Stimulated activated CD4-positive, alpha-beta T cell treated with anti-CD3 and anti-CD28 coated beads, TNF-alpha, amount 100 ng/mL, for 4 hours (primary cell): ENCODE measurements around the gene ZNF613.
"Not testable (repeated sequence)": the region's sequence is repeated elsewhere in the genome, so short reads cannot be mapped to it uniquely, and the experiment has no call there.

ENCODE experiments used
- DNase-seq, 3 experiments: peaks; one replicate each; pipeline ENCODE4 v3.0.0-alpha.2; 2020; ENCODE audit warnings: low read depth in 3 of 3

Gene ZNF613

DNA sequence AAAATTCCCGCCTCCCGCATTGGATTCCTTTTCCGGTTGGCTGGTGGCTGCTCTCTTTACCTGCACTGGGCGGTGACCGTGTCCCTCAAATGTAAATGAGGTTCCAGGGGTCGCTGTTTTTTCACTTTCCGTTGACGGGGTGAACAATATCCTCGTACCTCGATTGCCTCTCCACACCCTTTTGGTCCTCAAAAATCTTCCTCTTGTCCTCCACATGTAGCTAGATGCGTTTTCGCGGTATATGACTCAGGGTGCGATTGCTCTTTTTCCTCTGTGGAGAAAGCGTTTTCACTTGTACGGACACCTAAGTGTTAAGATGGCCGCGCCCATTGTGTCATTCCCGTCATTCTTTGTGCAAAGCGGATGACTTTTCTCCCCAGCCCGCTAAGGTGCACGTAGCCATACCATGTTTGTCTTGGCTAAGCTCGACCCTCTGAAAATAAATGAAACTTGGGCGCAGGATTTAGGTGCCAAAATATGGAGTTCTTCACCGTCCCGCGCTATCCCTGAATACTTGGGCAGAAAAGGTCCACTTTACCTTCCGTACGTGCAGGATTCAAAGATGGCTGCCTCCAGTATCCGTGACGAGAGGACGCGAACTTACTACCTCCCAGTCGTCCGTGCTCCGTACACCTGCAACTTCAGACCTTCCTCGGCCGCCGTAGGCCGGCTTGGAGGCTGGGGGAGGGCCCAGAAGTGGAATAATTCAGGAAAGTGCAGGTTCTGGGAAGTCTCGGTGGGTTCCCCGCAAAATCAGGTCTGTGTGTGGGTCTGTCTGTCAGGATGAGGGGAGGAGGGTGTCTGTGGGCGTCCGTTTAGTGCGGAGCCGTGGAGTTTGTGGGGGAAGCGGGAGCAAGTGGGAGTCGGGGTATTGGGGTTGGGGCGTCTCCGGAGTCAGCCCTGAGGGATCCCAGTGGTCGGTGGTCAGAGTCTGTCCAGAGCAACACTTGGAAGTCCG lies at the start of gene ZNF613:
ZNF613 (plus strand) TSS at position 689 of the 958 bp plus-strand sequence. CDS start 8,749 bp downstream, outside the sequence.
- peak; percentile 70 to 79 (median 76) for DNase-seq

DNA sequence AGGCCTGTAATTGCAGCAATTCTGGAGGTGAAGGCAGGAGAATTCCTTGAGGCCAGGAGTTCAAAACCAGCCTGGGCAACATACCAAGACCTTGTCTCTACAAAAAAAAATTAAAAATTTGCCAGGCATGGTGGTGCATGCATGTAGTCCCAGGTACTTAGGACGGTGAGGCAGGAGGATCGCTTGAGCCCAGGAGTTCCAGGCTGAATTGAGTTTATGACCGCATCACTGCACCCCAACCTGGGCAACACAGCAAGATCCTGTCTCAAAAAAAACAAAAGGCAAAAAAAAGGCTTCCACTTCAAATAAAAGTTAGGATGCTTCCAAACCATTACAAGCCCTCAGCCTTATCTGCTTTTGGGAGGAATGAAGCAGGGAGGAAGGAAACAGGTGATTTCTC lies 44.8 kb upstream of the ZNF613 start:
- no peak for DNase-seq

DNA sequence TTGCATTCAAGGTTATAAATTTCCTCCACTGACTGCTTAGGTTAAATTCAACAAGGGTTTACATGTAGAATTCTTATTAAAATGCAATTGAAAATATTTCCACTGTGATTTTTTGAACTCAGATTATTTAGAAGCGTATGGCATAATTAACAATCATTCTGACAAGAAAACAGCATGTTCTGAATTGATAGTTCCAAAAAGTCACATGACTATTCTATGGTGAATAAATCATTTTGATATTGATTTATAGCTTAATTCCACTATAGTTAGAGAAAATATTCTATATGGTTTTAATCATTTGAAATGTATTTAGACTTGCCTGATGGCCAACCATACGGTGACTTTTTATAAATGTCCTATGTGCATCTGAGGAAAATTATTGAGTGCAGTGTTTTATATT lies 42.6 kb upstream of the ZNF613 start:
- no peak for DNase-seq

DNA sequence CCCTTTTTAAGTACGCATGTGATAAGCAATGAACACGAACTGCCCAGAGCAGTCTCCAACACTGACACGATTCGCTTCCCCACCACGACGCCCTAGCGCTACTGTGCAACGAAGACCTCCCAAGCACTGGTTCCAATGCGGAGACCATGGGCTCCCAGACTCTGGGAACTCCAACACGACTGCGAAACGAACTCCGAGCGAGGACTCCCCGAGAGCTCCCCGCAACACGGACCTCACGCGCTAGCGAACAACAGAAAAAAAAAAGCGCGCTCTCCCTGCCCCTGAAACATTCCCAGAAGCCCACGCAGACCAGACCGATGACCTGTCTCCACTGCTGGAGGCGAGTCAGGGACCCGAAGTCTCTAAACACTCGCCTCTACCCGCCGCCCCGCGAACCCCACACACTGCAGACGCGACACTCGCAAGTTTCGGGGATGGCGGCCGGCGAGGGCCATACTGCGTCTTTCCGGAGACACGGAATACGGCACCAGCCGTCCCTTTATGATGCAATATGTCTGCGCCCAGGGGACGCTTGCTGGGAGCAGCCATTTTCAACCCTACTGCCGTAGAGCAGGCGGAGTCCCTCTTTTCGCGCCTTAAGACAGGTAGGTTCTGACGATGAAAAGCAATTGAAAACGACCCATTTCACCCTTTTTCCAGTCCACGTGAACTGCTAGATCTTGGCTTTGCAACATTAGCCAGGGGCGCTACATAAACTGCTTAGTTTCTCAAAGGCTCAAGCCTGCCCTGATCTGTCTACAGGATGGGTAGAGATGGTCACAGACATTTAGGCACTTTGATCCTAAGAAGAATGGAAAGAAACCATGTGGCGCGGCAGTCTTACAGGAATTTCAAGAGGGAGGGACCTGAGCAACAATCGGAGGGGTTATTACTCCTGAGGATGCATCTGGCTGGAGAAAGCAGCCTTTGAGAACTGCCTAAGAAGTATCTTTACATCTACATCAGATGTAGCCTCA lies 39.5 kb upstream of the ZNF613 start, which contains the start of gene ZNF577:
ZNF577 (minus strand) TSS at position 430 of the 977 bp plus-strand sequence. CDS start 7,569 bp downstream, outside the sequence.
- peak; percentile 25 to 47 (median 26) for DNase-seq

DNA sequence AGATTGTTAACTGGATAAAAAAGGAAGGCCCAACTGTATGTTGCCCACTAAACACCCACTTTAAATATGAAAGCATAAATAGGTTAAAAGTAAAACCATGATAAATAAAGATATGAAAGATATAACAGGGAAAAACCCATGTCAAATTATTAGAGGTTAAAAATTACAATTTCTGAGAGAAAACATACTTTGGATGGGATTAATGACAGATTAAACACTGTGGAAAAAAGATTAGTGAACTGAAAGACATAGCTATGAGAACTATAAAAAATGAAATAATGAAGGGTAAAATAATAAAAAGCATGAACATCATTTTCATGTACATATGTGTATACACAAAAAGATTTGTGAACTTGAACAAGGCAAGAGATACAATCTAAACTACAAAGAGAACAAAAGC lies 37.3 kb upstream of the ZNF613 start:
- DNase-seq: no peak

DNA sequence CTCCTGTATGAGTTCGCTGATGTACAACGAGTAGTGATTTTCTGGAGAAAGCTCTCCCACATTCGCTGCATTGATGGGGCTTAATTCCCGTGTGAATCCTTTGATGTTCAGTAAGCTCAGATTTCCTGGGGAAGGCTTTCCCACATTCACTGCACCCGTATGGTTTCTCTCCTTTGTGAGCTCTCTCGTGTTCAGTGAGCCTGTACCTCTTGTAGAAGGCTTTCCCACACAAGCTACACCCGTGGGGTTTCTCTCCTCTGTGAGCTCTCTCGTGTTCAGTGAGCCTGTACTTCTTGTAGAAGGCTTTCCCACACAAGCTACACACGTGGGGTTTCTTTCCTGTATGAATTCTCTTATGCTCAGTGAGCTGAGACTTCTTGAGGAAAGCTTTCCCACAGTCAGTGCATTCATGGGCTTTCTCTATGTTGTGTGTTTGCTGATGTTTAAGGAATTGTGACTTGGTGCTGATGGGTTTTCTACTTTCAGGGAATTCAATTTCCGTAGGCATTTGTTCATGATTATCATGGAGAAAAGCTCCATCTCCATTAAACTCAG lies 36.0 kb upstream of the ZNF613 start:
- DNase-seq: no peak

DNA sequence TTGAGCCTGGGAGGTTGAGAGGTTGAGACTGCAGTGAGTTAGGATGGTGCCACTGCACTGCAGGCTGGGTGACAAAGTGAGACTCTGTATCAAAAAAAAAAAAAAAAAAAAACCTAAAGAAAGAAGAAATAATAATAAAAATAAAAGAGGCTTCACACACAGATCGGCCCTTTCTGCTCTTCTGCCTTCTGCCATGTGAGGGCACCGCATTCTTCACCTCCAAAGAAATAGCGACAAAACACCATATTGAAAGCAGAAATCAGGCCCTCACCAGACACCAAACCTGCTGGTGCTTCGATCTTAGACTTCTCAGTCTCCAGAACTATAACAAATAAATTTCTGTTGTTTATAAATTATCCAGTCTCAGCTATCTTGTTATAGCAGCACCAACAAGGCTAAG lies 25.4 kb upstream of the ZNF613 start:
- no peak for DNase-seq

DNA sequence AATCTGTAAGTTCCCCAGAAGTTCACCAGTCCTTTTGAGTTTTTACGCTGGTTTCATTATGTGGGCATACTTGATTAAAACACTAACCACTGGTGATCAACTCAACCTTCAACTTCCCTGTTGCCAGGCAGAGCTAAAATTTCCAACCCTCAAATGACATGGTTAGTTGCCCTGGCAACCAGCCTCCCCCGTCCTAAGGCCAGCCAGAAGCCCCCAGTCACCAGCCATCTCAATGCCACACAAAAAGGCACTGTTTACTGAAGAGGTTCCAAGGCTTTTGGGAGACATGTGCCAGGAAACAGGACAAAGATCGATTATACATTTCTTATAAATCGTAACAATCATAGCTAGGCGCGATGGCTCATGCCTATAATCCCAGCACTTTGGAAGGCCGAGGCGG lies 24.1 kb upstream of the ZNF613 start:
- DNase-seq: no peak

DNA sequence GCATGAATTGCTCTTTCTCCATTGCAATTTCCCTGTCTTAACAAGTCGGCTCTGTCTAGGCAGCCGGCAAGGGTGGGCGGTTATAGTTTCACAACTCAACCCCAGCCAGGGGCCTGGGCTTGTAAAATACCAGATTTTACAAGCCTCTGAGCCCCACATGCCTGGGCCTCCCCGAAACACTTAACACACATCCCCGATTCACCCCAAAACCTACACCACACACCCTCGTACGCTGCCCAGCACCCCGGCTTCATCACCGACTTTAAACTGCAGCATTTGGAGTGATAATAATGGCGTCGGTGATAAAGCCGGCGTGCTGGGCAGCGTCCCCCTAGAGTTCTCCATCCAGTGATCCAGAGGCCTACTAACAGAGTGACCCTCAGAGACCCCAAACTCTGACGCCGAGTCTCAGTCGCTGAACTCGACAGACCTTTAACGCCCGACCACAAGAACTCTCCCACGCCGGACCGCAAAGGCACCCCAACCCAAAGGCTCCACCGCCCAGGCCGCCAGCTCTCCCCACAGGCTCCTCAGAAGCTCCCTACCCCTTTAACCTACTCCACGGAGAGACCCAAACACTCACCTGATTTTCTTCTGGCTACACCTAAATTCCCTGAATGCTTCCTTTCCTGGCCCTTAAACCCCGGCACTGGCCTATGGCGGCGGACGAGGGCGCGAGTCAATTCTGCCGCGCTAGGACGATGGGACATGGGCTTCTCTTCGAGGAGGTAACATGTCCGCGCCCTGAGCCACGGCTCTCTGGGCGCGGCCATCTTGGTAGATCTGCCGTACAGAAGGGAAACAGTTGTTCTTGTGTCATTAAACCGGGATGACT lies 22.7 kb upstream of the ZNF613 start, which contains the start of gene ZNF649:
ZNF649 (minus strand) TSS at position 687 of the 835 bp plus-strand sequence. CDS start 4,910 bp downstream, outside the sequence.
- peak; percentile 63 to 67 (median 66) for DNase-seq

DNA sequence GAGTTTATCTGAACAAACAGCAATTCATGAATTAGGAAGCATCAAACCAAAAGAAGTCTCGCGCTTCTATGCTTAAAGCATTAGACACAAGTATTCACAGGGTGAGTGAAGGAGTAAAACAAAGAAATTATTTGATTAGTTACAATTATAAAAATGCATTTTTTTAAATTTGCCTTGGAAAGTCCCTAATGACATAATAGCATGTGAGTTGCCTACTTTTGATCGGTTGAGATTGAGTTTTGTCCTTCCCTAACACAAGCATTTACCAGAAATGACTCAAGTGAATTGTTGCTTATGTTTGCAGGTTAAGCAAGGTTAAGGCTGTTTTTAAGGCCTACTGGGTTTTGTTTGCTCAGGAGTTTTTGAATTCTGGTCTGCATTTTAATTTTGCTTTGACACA lies 22.1 kb upstream of the ZNF613 start:
- no peak for DNase-seq

DNA sequence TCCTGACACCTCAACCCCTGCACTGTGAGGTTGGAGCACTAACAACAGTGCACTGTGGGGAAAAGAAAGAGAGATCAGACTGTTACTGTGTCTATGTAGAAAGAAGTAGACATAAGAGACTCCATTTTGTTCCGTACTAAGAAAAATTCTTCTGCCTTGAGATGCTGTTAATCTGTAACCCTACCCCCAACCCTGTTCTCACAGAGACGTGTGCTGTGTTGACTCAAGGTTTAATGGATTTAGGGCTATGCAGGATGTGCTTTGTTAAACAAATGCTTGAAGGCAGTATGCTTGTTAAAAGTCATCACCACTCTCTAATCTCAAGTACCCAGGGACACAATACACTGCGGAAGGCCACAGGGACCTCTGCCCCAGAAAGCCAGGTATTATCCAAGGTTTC lies 21.6 kb upstream of the ZNF613 start:
- not testable (repeated sequence) for DNase-seq

DNA sequence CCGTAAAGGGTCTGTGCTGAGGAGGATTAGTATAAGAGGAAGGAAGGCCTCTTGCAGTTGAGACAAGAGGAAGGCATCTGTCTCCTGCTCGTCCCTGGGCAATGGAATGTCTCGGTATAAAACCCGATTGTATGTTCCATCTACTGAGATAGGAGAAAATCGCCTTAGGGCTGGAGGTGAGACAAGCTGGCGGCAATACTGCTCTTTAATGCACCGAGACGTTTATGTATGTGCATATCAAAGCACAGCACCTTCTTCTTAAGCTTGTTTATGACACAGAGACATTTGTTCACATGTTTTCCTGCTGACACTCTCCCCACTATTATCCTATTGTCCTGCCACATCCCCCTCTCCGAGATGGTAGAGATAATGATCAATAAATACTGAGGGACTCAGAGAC lies 21.2 kb upstream of the ZNF613 start:
- not testable (repeated sequence) for DNase-seq

DNA sequence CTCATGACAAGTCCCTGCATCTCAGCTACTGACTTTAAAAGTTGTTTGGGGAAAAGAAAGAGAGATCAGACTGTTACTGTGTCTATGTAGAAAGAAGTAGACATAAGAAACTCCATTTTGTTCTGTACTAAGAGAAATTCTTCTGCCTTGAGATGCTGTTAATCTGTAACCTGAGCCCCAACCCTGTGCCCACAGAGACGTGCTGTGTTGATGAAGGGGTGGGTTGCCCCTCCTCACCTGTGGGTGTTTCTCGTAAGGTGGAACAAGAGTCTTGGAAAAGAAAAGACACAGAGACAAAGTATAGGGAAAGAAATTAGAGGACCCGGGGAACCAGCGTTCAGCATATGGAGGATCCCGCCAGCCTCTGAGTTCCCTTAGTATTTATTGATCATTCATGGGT lies 19.3 kb upstream of the ZNF613 start:
- not testable (repeated sequence) for DNase-seq

DNA sequence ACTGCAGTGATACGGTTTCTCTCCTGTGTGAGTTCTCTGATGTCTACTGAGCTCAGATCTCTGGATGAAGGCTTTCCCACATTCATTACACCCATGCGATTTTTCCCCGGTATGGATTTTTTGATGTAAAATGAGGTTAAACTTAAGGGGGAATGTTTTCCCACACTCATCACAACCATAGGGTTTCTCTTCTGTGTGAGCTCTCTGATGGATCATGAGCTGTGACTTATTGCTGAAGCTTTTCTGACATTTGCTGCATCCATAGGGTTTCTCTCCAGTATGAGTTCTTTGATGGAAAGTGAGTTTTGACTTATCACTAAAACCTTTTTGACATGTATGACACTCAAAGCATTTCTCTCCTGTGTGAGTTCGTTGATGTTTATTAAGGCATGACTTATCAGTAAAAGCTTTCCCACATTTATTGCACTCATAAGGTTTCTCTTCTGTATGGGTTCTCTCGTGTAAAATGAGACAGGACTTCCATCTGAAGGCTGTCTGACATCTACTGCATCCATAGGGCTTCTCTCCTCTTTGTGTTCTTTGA lies 11.9 kb upstream of the ZNF613 start:
- no peak for DNase-seq

DNA sequence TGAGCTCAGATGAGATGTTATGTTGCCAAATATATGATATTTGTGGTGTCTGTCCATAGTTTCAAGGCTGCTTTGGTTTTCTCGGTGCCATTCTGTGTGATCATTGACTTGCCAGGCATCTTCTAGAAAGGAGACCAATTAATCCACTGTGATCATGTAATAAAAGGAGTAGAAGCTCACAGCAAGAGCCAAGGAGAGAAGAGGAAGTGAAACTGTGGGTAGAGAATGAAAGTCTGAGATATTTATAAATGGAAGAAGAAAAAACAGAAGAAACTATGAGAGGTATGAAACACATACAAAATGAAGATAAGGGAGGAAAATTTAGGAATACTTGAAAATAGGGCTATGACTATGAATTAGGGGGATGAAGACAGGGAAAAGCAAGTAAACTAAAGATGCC lies 11.1 kb upstream of the ZNF613 start:
- no peak for DNase-seq

DNA sequence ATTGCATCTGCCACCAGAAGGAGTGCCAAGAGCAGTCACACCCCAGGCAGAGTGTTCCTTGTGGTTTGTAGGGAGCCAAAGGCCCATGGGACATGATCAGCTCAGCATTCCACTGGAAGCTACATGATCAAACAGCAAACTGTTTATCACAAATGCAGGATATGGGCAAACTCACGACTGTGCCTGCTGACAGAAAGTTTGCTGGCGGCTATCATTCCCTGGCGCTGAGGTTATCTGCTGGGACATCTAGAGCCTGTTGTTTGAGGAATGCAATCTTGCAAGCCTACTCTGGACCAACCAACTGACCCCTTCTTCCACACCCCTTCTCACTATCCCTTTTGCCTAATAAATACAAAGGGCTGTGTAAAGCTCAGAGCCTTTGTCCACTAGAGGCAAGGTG lies 7.7 kb upstream of the ZNF613 start:
- no peak for DNase-seq

DNA sequence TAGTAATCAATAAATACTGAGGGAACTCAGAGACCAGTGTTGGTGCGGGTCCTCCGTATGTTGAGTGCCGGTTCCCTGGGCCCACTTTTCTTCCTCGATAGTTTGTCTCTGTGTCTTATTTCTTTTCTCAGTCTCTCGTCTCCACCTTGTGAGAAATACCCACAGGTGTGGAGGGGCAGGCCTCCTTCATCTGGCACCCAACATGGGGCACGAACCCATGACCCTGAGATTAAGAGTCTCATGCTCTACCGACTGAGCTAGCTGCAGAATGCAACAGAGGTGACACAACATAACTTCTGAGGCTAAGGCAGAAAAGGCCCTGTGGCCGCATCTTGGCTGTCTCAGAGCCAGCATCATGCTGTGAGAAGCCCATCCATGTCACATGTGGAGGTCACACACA lies 5.3 kb upstream of the ZNF613 start:
- DNase-seq: no peak

DNA sequence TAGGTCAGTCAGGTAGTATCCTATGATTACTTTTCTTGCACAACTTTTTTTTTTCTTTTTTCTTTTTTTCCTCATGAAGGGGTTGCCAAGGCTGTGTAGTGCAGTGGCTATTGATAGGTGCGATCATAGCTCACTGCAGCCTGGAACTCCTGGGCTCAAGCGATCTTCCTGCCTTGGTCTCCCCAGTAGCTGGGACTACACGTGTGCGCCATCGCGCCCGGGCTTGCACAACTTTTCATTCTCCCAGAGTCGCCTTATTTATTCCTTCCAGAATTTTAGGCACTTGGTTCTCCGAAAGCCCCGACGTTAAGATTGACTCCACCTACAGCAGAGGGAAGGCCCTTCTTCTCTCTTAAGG lies 867 bp upstream of the ZNF613 start:
- no peak for DNase-seq

DNA sequence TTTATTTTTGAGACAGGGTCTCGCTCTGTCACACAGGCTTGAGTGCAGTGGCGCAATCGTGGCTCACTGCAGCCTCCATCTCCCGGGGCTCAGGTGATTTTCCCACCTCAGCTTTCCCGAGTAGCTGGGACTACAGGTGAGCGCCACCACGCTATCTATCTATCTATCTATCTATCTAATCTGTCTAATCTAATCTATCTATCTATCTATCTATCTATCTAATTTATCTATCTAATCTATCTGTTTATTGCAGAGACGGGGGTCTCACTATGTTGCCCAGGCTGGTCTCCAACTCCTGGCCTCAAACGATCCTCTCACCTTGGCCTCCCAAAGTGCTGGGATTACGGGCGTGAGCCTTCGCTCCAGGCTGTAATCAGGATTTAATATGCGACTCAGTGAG lies 587 bp downstream of the ZNF613 start:
- DNase-seq: no peak

DNA sequence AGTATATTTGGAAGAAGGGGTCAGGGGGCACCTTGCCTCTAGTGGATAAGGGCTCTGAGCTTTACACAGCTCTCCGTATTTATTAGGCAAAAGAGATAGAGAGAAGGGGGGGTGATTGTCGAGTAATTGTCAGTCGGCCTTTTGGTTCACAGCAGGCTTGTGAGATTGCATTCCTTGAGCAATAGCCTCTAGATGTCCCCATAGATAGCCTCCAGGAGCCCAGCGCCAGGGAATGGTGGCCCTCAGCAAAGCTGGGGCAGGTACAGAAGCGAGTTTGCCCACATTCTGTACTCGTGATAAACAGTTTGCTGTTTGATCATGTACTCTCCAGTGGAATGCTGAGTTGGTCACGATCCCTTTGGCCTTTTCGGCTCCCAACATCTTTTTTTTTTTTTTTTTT lies 4.6 kb downstream of the ZNF613 start:
- no peak for DNase-seq

DNA sequence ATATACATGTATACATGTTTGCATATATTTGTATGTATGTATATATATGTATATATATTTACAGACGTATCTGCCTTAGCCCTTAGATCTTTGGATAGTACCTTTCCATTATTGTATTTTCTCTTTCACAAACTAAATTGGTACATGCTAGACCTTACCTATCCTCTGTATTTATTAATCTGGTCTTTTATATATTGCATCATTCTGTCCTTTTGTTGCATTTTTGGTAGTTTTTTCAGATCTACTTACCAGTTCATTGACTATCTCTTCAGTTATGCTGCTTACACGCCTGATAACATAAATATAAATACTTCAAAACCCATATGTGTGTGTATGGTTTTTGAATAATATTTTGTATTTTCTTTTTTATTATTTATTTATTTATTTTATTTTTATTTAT lies 11.7 kb downstream of the ZNF613 start:
- DNase-seq: no peak
